Left lobe of liver (tissue), 2 donors: ENCODE data around the gene DOCK11. TPM values are rescaled to one million over a fixed set of nuclear protein-coding genes. Genes with fewer than 3 reads are reported as not detected.

ENCODE experiments used
- ATAC-seq: fragments of 200-7000 bp; cut with Tn5 transposase; one replicate; pipeline ENCODE4 v1.9.1; 2020; ENCODE audit warnings: mild to moderate bottlenecking, moderate library complexity
- DNase-seq: peaks from one replicate; pipeline ENCODE4 v3.0.0-alpha.2; 2020; ENCODE audit warnings: low spot score
- total RNA-seq: library from RNA; stranded (reverse); gene quantifications from one replicate; pipeline ENCODE4 v1.2.1, GENCODE V29; 2021
- donor health status: DM: no; HTN: no; CAD: no; lungs with moderate emphysema.
- donor health status: DM: no; HTN: yes; CAD: no.

The DOCK11 gene
- total RNA-seq, 1 donor from 2014 or later, result 2.1 TPM

- DNase-seq, result no peak
- no peak for ATAC-seq
Measured at GRCh38 chrX:118526149-118526548, 30.5 kb downstream of the DOCK11 start.

GRCh38 chrX:118528071-118528737 lies 32.6 kb downstream of the DOCK11 start:
- no peak for DNase-seq
- ATAC-seq, result no peak

GRCh38 chrX:118530219-118530911 lies 34.8 kb downstream of the DOCK11 start:
- ATAC-seq (no peak), DNase-seq (no peak)

- no peak for DNase-seq
- no peak for ATAC-seq
Measured at GRCh38 chrX:118534716-118535493, 39.3 kb downstream of the DOCK11 start.

GRCh38 chrX:118536204-118536603 lies 40.6 kb downstream of the DOCK11 start:
- ATAC-seq (no peak), DNase-seq (no peak)

GRCh38 chrX:118536687-118537461 lies 41.3 kb downstream of the DOCK11 start:
- no peak for DNase-seq
- ATAC-seq, result no peak

- no peak for DNase-seq
- ATAC-seq, result no peak
Measured at GRCh38 chrX:118538386-118538785, 42.8 kb downstream of the DOCK11 start.

GRCh38 chrX:118540342-118540741 lies 44.7 kb downstream of the DOCK11 start:
- no peak for ATAC-seq

GRCh38 chrX:118541482-118541881 lies 45.9 kb downstream of the DOCK11 start:
- ATAC-seq (no peak), DNase-seq (no peak)

More at GRCh38 chrX:118540342-118540741, 44.7 kb downstream of the DOCK11 start:
- no peak for DNase-seq

- ATAC-seq, result no peak
- no peak for DNase-seq
Measured at GRCh38 chrX:118545510-118545909, 49.9 kb downstream of the DOCK11 start.

GRCh38 chrX:118548841-118549240 lies 53.2 kb downstream of the DOCK11 start:
- DNase-seq (no peak), ATAC-seq (no peak)

- DNase-seq, result no peak
- ATAC-seq, result no peak
Measured at GRCh38 chrX:118550792-118551191, 55.2 kb downstream of the DOCK11 start.

- DNase-seq (no peak), ATAC-seq (no peak)
Measured at GRCh38 chrX:118551426-118551825, 55.8 kb downstream of the DOCK11 start.

- ATAC-seq, result no peak
- no peak for DNase-seq
Measured at GRCh38 chrX:118552121-118552900, 56.7 kb downstream of the DOCK11 start.

- DNase-seq, result no peak
- ATAC-seq, result no peak
Measured at GRCh38 chrX:118553042-118553710, 57.6 kb downstream of the DOCK11 start.

GRCh38 chrX:118554511-118554910 lies 58.9 kb downstream of the DOCK11 start:
- ATAC-seq, result no peak
- DNase-seq, result no peak

GRCh38 chrX:118558926-118559325 lies 63.3 kb downstream of the DOCK11 start:
- no peak for DNase-seq
- ATAC-seq, result no peak

- no peak for ATAC-seq
- no peak for DNase-seq
Measured at GRCh38 chrX:118560489-118560888, 64.9 kb downstream of the DOCK11 start.

- no peak for DNase-seq
- ATAC-seq, result no peak
Measured at GRCh38 chrX:118562582-118563164, 67.1 kb downstream of the DOCK11 start.
